Retinal pigment epithelial cell (primary cell): ENCODE measurements around the gene LPXN.
A peak's percentile ranks its signal among the peaks of the same experiment; 100 is the strongest.

ENCODE experiments used
- DNase-seq: peaks from one replicate; pipeline ENCODE4 v3.0.0-alpha.2; 2010; ENCODE audit warnings: low read depth
- H3K4me3 ChIP-seq: 2 replicates; pipeline ENCODE4 v1.5.1; 2011; ENCODE audit warnings: mild to moderate bottlenecking, low read length, control low read depth, moderate library complexity
- TF ChIP-seq, protein P1 (sequence below): conservative IDR thresholded peaks from 2 replicates; pipeline ENCODE4 v1.5.1; 2011; ENCODE audit warnings: low read depth, low read length, control low read depth, inconsistent platforms

Gene LPXN

DNA sequence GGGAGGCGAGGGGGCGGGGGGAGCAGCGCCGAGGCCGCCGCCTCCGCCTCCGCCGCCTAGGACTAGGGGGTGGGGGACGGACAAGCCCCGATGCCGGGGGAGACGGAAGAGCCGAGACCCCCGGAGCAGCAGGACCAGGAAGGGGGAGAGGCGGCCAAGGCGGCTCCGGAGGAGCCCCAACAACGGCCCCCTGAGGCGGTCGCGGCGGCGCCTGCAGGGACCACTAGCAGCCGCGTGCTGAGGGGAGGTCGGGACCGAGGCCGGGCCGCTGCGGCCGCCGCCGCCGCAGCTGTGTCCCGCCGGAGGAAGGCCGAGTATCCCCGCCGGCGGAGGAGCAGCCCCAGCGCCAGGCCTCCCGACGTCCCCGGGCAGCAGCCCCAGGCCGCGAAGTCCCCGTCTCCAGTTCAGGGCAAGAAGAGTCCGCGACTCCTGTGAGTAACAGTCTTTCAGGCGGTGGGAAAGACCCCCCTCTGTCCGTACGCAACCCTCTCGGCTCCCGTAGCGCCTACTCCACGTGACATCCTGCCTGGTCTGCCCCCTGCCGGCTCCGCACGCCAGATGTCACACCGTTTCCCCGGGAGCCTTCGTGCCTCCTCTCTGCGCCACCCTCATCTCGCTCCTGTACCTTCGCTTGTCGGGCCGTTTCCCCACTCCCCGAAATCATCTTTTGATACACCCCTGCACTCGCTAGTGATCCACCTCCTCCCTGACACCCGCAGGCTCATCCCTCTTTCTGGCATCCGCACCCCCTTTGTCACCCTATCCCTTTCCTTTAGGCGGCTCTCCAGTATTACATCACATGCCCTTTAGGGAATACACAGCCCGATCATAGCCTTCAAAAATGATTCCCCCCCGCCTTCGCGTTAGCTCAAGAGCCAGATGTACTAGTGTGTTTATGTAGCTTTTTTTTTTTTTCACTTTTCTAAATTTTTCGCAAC is 3.8 kb upstream of the LPXN start:
- TF ChIP-seq, protein P1, sequence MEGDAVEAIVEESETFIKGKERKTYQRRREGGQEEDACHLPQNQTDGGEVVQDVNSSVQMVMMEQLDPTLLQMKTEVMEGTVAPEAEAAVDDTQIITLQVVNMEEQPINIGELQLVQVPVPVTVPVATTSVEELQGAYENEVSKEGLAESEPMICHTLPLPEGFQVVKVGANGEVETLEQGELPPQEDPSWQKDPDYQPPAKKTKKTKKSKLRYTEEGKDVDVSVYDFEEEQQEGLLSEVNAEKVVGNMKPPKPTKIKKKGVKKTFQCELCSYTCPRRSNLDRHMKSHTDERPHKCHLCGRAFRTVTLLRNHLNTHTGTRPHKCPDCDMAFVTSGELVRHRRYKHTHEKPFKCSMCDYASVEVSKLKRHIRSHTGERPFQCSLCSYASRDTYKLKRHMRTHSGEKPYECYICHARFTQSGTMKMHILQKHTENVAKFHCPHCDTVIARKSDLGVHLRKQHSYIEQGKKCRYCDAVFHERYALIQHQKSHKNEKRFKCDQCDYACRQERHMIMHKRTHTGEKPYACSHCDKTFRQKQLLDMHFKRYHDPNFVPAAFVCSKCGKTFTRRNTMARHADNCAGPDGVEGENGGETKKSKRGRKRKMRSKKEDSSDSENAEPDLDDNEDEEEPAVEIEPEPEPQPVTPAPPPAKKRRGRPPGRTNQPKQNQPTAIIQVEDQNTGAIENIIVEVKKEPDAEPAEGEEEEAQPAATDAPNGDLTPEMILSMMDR, result peak; percentile 80
- DNase-seq, result peak; percentile 58
- peak overlapping the region; percentile 88 for H3K4me3 ChIP-seq

- peak; percentile 92 for DNase-seq
- TF ChIP-seq, protein P1, result no peak
- H3K4me3 ChIP-seq, result peak within 1 kb of the TSS; percentile 99
These were observed 3.1 kb upstream of the LPXN start, which contains the start of gene ZFP91 for GRCh38 chr11:58578635-58579191. TSS of gene ZFP91 (plus strand) at chr11:58579063. CDS start at chr11:58579282, 219 bp downstream.

GRCh38 chr11:58578136-58578634 is 2.5 kb upstream of the LPXN start:
- TF ChIP-seq, protein P1, result no peak
- peak; percentile 96 for DNase-seq
- peak overlapping the region; percentile 99 for H3K4me3 ChIP-seq

DNA sequence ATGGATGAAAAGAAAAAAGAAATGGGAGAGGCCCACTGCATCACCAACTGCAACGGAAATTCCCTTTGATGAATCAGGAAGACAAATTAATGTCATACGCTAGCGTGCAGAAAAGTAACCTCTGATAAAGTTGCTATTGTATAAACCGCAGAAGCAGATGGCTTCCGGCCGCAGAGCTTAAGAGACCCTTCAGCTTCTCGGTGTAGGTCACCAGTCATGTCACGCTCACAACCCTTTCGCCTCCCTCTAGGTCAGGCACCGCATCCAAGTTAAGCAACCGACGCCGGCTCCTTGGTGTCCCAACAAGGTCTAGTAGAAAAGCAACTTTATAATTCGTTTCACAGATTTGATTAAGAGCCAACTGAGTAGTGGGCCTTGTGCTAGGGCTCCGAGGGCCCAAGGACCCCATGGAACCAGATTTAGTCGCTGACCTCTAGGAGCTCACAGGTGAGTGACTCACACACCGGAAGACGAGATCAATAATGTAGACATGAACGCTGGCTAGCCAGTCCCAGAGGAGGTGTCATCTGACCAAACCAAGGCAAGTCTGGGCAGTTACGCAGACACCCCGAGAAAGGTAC is 2.0 kb upstream of the LPXN start:
- TF ChIP-seq, protein P1, result no peak
- peak overlapping the region; percentile 99 for H3K4me3 ChIP-seq
- no peak for DNase-seq

- TF ChIP-seq, protein P1, result peak; percentile 39
- DNase-seq, result no peak
These were observed 1.3 kb upstream of the LPXN start for GRCh38 chr11:58576887-58577471.

DNA sequence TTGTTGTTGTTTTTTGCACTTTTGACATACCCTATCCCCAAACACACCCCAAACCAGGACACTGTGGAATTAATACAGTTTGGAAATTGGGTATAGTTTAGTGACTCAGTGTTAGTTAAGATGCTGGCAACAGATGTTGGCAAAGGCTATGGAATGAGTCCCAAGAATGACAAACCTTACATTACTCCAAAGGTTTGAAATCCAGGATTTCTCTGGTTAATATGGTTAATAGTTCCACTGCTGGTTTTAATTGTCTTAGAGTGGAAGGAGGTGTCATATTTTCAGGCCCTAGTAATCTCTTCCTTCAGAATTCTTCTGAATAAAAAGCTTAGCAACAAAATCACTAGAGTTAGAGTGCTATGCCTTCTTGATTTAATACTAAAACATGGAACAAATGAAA is 775 bp downstream of the LPXN start:
- DNase-seq, result no peak
- TF ChIP-seq, protein P1, result no peak
- H3K4me3 ChIP-seq, result no peak overlapping the region

More at GRCh38 chr11:58576887-58577471, 1.3 kb upstream of the LPXN start:
- H3K4me3 ChIP-seq, result peak overlapping the region; percentile 99
